HFFc6 (cell line): ENCODE data around the gene EEFSEC. TPM values are rescaled to one million over a fixed set of nuclear protein-coding genes. Genes with fewer than 3 reads are reported as not detected.

Experiments used
- DNase-seq: peaks from one replicate; pipeline ENCODE4 v3.0.0-alpha.2; 2018
- H3K27ac Mint-ChIP-seq: 2 replicates; pipeline ENCODE4 v1.8.0; 2020; ENCODE audit warnings: mild to moderate bottlenecking, mixed read lengths
- H3K27me3 Mint-ChIP-seq: 2 replicates; pipeline ENCODE4 v1.8.0; 2021; ENCODE audit warnings: mild to moderate bottlenecking, moderate library complexity, mixed read lengths; ENCODE audit not compliant: insufficient read depth
- H3K36me3 Mint-ChIP-seq: 2 replicates; pipeline ENCODE4 v1.8.0; 2021; ENCODE audit warnings: low read depth, mixed read lengths
- H3K4me1 Mint-ChIP-seq: 2 replicates; pipeline ENCODE4 v1.8.0; 2020; ENCODE audit warnings: low read depth, mixed read lengths
- H3K4me3 Mint-ChIP-seq: 2 replicates; pipeline ENCODE4 v1.8.0; 2020; ENCODE audit warnings: mild to moderate bottlenecking, moderate library complexity, mixed read lengths
- H3K9me3 Mint-ChIP-seq: 2 replicates; pipeline ENCODE4 v1.8.0; 2020; ENCODE audit warnings: mild to moderate bottlenecking, mixed read lengths
- CTCF ChIP-seq: fragments of 200-600 bp; sonication (generic); IDR thresholded peaks from 2 replicates; pipeline ENCODE4 v1.5.0; 2021; ENCODE audit warnings: antibody characterized with exemption, mild to moderate bottlenecking
- total RNA-seq, 6 experiments: library from RNA; stranded (reverse); fragmentation: NEBNext Ultra II Directional; extraction: Animal tissue kit (Norgen Biotek cat#: 25700); gene quantifications; 2 replicates in 1 of 6; 3 replicates in 5 of 6; pipeline ENCODE4 v1.2.3, GENCODE V29; 2021

EEFSEC gene
- total RNA-seq, 6 experiments from 2014 or later = 8.2 to 11.6 (median 11.0) TPM

GRCh38 chr3:128199110-128199509, 45.8 kb downstream of the EEFSEC start:
- H3K9me3 Mint-ChIP-seq = no peaks in the 10 kb centered on the region
- H3K27ac Mint-ChIP-seq = no peak overlapping the region
- no peak for TF ChIP-seq CTCF
- no peaks in the 10 kb centered on the region for H3K27me3 Mint-ChIP-seq
- no peak for DNase-seq
- no peak overlapping the region for H3K4me3 Mint-ChIP-seq
- H3K36me3 Mint-ChIP-seq = peaks cover 11% of the 10 kb centered on the region; the same call in 1 of the 2 replicates
- peaks cover 18% of the 10 kb centered on the region for H3K4me1 Mint-ChIP-seq

- no peak for DNase-seq
- Mint-ChIP-seq H3K36me3 (peaks cover 11% of the 10 kb centered on the region; the same call in 1 of the 2 replicates), H3K27me3 (no peaks in the 10 kb centered on the region), H3K9me3 (no peaks in the 10 kb centered on the region), H3K4me3 (no peak overlapping the region), H3K4me1 (peaks cover 18% of the 10 kb centered on the region), H3K27ac (no peak overlapping the region)
- no peak for TF ChIP-seq CTCF
These were observed 48.0 kb downstream of the EEFSEC start for GRCh38 chr3:128201158-128201755.

- Mint-ChIP-seq H3K27me3 (no peaks in the 10 kb centered on the region), H3K4me3 (no peak overlapping the region), H3K27ac (no peak overlapping the region), H3K9me3 (no peaks in the 10 kb centered on the region), H3K4me1 (peaks cover 13% of the 10 kb centered on the region), H3K36me3 (peaks cover 11% of the 10 kb centered on the region; the same call in 1 of the 2 replicates)
- no peak for DNase-seq
- no peak for TF ChIP-seq CTCF
These were observed 49.9 kb downstream of the EEFSEC start for GRCh38 chr3:128203169-128203568.

GRCh38 chr3:128205558-128206145, 52.4 kb downstream of the EEFSEC start:
- Mint-ChIP-seq H3K4me1 (peaks cover 9% of the 10 kb centered on the region), H3K36me3 (peaks cover 11% of the 10 kb centered on the region; the same call in 1 of the 2 replicates), H3K27ac (no peak overlapping the region), H3K4me3 (no peak overlapping the region), H3K27me3 (peaks cover 2% of the 10 kb centered on the region), H3K9me3 (no peaks in the 10 kb centered on the region)
- no peak for TF ChIP-seq CTCF
- DNase-seq = no peak

GRCh38 chr3:128207951-128208350, 54.7 kb downstream of the EEFSEC start:
- Mint-ChIP-seq H3K36me3 (peaks cover 6% of the 10 kb centered on the region; the same call in 1 of the 2 replicates), H3K4me1 (no peaks in the 10 kb centered on the region), H3K9me3 (no peaks in the 10 kb centered on the region), H3K27ac (no peak overlapping the region), H3K27me3 (peaks cover 2% of the 10 kb centered on the region), H3K4me3 (no peak overlapping the region)
- TF ChIP-seq CTCF = no peak
- DNase-seq = no peak
